ENCODE data around the gene GLP2R.

GLP2R gene

GRCh38 chr17:9941305-9941704 is 115.6 kb downstream of the GLP2R start:
- in situ Hi-C loops (cut with MboI; ENCODE audit: low sequenced_read_pairs), result no loop called here

Measured in HL-60/S4 treated with phorbol 12-myristate 13-acetate at 8.2 ng/mL for 4 days and 3 days (cell line).